ENCODE results near the gene SERPINE3. TPM values are rescaled to one million over a fixed set of nuclear protein-coding genes. Genes with fewer than 3 reads are reported as not detected.

Gene SERPINE3
- total and polyA plus RNA-seq, 8 donors, result 0.55 TPM; not detected in 7

GRCh38 chr13:51322826-51323225, 16.7 kb upstream of the SERPINE3 start:
- Histone ChIP-seq H3K4me3 (no peak overlapping the region), H3K4me1 (no peaks in the 10 kb centered on the region), H3K36me3 (no peaks in the 10 kb centered on the region), H3K9me3 (no peaks in the 10 kb centered on the region), H3K27ac (no peak overlapping the region), H3K27me3 (no peaks in the 10 kb centered on the region)
- intact Hi-C loops (cut with DNase I; ENCODE audit: low total_unique reads), result no loop called here
- DNase-seq, result no peak
- 77 to 96% (median 81%) methylated on average over 3 of the region's 3 CpGs for WGBS, 5 donors
- no peak for TF ChIP-seq POLR2A (IDR thresholded peaks at IDR 0.05)
- no peak for TF ChIP-seq EP300 (IDR thresholded peaks at IDR 0.05)
- no peak for TF ChIP-seq POLR2AphosphoS5 (IDR thresholded peaks at IDR 0.05)

- no peaks in the 10 kb centered on the region for H3K4me1 ChIP-seq
- no peaks in the 10 kb centered on the region for H3K36me3 ChIP-seq
- 79 to 89% (median 83%) methylated on average over 5 of the region's 5 CpGs for WGBS, 5 donors
- no peak for DNase-seq
- H3K4me3 ChIP-seq, result no peak overlapping the region
- TF ChIP-seq EP300 (IDR thresholded peaks at IDR 0.05) (no peak), CTCF (IDR thresholded peaks at IDR 0.05) (no peak), POLR2AphosphoS5 (IDR thresholded peaks at IDR 0.05) (no peak), POLR2A (IDR thresholded peaks at IDR 0.05) (no peak)
- H3K9me3 ChIP-seq, result no peaks in the 10 kb centered on the region
- no peaks in the 10 kb centered on the region for H3K27me3 ChIP-seq
- H3K27ac ChIP-seq, result no peak overlapping the region
- intact Hi-C loops (cut with DNase I; ENCODE audit: low total_unique reads), result no loop called here
Observed at GRCh38 chr13:51323824-51324511, 15.5 kb upstream of the SERPINE3 start.

GRCh38 chr13:51324714-51325420, 14.6 kb upstream of the SERPINE3 start:
- no peaks in the 10 kb centered on the region for H3K36me3 ChIP-seq
- no peaks in the 10 kb centered on the region for H3K9me3 ChIP-seq
- H3K27me3 ChIP-seq, result no peaks in the 10 kb centered on the region
- H3K27ac ChIP-seq, result no peak overlapping the region
- intact Hi-C loops (cut with DNase I; ENCODE audit: low total_unique reads), result no loop called here
- H3K4me1 ChIP-seq, result no peaks in the 10 kb centered on the region
- TF ChIP-seq POLR2AphosphoS5 (IDR thresholded peaks at IDR 0.05), result no peak
- no peak for TF ChIP-seq POLR2A (IDR thresholded peaks at IDR 0.05)
- TF ChIP-seq CTCF (IDR thresholded peaks at IDR 0.05), result no peak
- no peak for TF ChIP-seq EP300 (IDR thresholded peaks at IDR 0.05)
- 69 to 77% (median 74%) methylated on average over 13 to 14 of the region's 14 CpGs for WGBS, 5 donors
- DNase-seq, result no peak
- H3K4me3 ChIP-seq, result no peak overlapping the region

- intact Hi-C loops (cut with DNase I; ENCODE audit: low total_unique reads), result no loop called here
- TF ChIP-seq POLR2AphosphoS5 (IDR thresholded peaks at IDR 0.05) (no peak), CTCF (IDR thresholded peaks at IDR 0.05) (no peak), EP300 (IDR thresholded peaks at IDR 0.05) (no peak), POLR2A (IDR thresholded peaks at IDR 0.05) (no peak)
- Histone ChIP-seq H3K27ac (no peak overlapping the region), H3K9me3 (no peaks in the 10 kb centered on the region), H3K4me1 (no peaks in the 10 kb centered on the region), H3K4me3 (no peak overlapping the region), H3K27me3 (no peaks in the 10 kb centered on the region), H3K36me3 (no peaks in the 10 kb centered on the region)
- WGBS, 5 donors, result 84 to 91% (median 91%) methylated on average over 6 of the region's 6 CpGs
- DNase-seq, result no peak
Observed at GRCh38 chr13:51325837-51326236, 13.7 kb upstream of the SERPINE3 start.

- intact Hi-C loops (cut with DNase I; ENCODE audit: low total_unique reads), result no loop called here
- H3K27ac ChIP-seq, result no peak overlapping the region
- H3K9me3 ChIP-seq, result no peaks in the 10 kb centered on the region
- no peaks in the 10 kb centered on the region for H3K27me3 ChIP-seq
- DNase-seq, result no peak
- no peak overlapping the region for H3K4me3 ChIP-seq
- WGBS, 5 donors, result 86 to 90% (median 89%) methylated on average over 2 of the region's 2 CpGs
- H3K36me3 ChIP-seq, result no peaks in the 10 kb centered on the region
- H3K4me1 ChIP-seq, result no peaks in the 10 kb centered on the region
- no peak for TF ChIP-seq POLR2AphosphoS5 (IDR thresholded peaks at IDR 0.05)
- no peak for TF ChIP-seq CTCF (IDR thresholded peaks at IDR 0.05)
- TF ChIP-seq POLR2A (IDR thresholded peaks at IDR 0.05), result no peak
- TF ChIP-seq EP300 (IDR thresholded peaks at IDR 0.05), result no peak
Observed at GRCh38 chr13:51326777-51327176, 12.7 kb upstream of the SERPINE3 start.
